Measurements from ENCODE around the gene STAM.

DNA sequence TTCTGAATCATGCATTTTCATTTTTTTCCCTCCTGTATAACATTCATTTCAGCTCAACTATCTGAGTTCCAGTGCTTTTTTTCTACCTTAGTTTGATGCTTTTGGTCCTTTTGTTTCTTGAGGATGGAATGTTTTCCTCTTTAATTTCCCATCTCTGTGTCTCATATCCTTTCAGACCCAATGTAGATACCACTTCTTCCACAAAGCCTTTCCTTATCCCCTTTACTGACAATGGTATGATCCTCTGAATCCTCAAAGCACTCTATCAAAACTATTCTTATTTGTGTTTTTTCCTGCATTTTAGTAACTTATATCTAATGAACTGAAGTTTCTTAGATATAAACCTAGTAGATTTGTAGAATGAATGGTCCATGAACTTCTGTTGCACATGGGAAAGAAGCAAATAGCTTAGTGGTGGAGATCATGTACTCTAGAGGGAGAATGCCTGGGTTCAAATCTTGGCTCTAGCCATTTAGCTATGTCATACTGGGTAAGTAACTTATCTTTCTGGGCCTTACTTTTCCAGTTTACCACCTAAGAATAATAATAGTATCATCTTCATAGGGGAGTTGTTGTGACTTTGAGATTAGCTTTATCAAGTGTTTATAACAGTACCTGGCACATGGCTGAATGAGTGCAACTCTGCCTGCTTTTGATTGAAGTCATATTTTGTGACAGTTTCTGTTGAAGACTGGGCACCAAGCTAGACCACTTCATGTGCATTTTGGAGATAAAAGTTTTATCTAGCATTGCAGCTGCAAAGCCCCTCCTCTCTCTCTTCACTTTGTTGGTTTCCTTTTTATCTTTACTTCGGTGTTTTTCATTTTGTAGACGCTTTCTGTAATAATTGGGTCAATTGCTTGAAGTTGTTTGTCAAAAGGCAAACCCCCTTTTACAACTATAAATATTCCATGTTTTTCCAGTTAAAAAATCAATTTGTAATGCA is 18.5 kb downstream of the STAM start:
- TF ChIP-seq SMC3 (conservative IDR thresholded peaks at IDR 0.05; ENCODE audit: poor library complexity) (no peak), EZH2 (IDR thresholded peaks at IDR 0.05; ENCODE audit: borderline replicate concordance, insufficient read depth, low read length, poor library complexity, severe bottlenecking) (no peak), POLR2AphosphoS5 (IDR thresholded peaks at IDR 0.05) (no peak), CTCF (IDR thresholded peaks at IDR 0.05; ENCODE audit: poor library complexity, severe bottlenecking) (no peak)

Data from neural cell (in vitro differentiated cells).